Measurements from ENCODE around the gene B4GALNT4. TPM values are rescaled to one million over a fixed set of nuclear protein-coding genes. Genes with fewer than 3 reads are reported as not detected.

Gene B4GALNT4
- total RNA-seq, 1 donor from 2014 or later, result 31.6 TPM

DNA sequence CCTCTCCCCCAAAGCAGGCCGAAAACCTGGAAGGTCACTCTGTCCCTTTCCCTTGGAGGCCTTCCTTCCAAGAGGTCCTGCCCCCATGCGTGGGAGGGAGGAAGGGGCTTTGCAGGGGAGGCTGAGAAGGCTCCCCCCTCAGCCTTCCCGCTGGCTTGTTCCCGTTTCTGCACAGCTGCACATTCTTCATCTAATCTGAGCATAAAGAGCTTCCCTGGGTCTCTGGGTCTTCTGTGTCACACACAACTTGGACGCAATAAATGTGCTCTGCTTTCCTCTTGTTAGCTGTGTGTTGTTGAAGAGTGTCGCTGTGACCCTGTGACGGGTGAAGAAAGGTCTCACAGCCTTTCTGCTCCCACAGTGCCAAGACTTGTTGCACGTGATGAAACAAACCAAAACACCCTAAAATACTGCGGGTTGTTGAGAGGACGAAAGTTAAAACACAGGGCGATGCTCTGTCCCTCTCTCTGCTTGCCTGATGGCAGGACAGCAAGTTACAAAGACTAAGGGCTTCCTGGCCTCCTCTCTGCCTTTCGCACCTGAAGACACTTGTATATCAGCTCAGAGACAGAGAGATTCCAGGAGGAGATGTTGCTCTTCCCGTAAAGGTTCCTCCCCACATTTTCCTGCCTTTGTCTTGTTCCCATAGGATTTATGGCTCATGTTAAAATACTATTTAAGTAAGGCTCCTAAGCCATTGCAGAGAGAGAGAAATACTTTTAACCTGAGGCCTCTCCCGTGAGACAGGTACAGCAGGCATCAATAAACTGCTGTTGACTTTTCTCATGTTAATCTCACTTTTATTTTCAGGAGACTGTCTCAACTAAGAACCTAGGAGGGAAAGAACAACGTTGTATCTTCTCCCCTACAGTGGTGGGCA lies 33.3 kb upstream of the B4GALNT4 start:
- Histone ChIP-seq H3K36me3 (ENCODE audit: control insufficient read depth, insufficient read depth, low read length) (no peaks in the 10 kb centered on the region), H3K27me3 (ENCODE audit: control insufficient read depth, insufficient read depth, low read length) (no peaks in the 10 kb centered on the region), H3K4me3 (ENCODE audit: low read depth, low read length) (no peak overlapping the region)
- TF ChIP-seq, protein P1, sequence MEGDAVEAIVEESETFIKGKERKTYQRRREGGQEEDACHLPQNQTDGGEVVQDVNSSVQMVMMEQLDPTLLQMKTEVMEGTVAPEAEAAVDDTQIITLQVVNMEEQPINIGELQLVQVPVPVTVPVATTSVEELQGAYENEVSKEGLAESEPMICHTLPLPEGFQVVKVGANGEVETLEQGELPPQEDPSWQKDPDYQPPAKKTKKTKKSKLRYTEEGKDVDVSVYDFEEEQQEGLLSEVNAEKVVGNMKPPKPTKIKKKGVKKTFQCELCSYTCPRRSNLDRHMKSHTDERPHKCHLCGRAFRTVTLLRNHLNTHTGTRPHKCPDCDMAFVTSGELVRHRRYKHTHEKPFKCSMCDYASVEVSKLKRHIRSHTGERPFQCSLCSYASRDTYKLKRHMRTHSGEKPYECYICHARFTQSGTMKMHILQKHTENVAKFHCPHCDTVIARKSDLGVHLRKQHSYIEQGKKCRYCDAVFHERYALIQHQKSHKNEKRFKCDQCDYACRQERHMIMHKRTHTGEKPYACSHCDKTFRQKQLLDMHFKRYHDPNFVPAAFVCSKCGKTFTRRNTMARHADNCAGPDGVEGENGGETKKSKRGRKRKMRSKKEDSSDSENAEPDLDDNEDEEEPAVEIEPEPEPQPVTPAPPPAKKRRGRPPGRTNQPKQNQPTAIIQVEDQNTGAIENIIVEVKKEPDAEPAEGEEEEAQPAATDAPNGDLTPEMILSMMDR (IDR thresholded peaks at IDR 0.05; ENCODE audit: insufficient read depth, low read length, poor library complexity, severe bottlenecking), result no peak
- DNase-seq (ENCODE audit: low read depth), result no peak

GRCh38 chr11:336659-337198 lies 32.6 kb upstream of the B4GALNT4 start:
- TF ChIP-seq, protein P1 (IDR thresholded peaks at IDR 0.05; ENCODE audit: insufficient read depth, low read length, poor library complexity, severe bottlenecking), result no peak
- H3K4me3 ChIP-seq (ENCODE audit: low read depth, low read length), result no peak overlapping the region
- DNase-seq (ENCODE audit: low read depth), result no peak
- no peaks in the 10 kb centered on the region for H3K36me3 ChIP-seq (ENCODE audit: control insufficient read depth, insufficient read depth, low read length)
- H3K27me3 ChIP-seq (ENCODE audit: control insufficient read depth, insufficient read depth, low read length), result no peaks in the 10 kb centered on the region

- no peaks in the 10 kb centered on the region for H3K36me3 ChIP-seq (ENCODE audit: control insufficient read depth, insufficient read depth, low read length)
- H3K27me3 ChIP-seq (ENCODE audit: control insufficient read depth, insufficient read depth, low read length), result no peaks in the 10 kb centered on the region
- TF ChIP-seq, protein P1 (IDR thresholded peaks at IDR 0.05; ENCODE audit: insufficient read depth, low read length, poor library complexity, severe bottlenecking), result no peak
- no peak overlapping the region for H3K4me3 ChIP-seq (ENCODE audit: low read depth, low read length)
- DNase-seq (ENCODE audit: low read depth), result no peak
Observed at GRCh38 chr11:337711-338110, 31.6 kb upstream of the B4GALNT4 start.

GRCh38 chr11:339963-340362 lies 29.3 kb upstream of the B4GALNT4 start:
- TF ChIP-seq, protein P1 (IDR thresholded peaks at IDR 0.05; ENCODE audit: insufficient read depth, low read length, poor library complexity, severe bottlenecking), result no peak
- Histone ChIP-seq H3K27me3 (ENCODE audit: control insufficient read depth, insufficient read depth, low read length) (no peaks in the 10 kb centered on the region), H3K4me3 (ENCODE audit: low read depth, low read length) (no peak overlapping the region), H3K36me3 (ENCODE audit: control insufficient read depth, insufficient read depth, low read length) (no peaks in the 10 kb centered on the region)
- no peak for DNase-seq (ENCODE audit: low read depth)

DNA sequence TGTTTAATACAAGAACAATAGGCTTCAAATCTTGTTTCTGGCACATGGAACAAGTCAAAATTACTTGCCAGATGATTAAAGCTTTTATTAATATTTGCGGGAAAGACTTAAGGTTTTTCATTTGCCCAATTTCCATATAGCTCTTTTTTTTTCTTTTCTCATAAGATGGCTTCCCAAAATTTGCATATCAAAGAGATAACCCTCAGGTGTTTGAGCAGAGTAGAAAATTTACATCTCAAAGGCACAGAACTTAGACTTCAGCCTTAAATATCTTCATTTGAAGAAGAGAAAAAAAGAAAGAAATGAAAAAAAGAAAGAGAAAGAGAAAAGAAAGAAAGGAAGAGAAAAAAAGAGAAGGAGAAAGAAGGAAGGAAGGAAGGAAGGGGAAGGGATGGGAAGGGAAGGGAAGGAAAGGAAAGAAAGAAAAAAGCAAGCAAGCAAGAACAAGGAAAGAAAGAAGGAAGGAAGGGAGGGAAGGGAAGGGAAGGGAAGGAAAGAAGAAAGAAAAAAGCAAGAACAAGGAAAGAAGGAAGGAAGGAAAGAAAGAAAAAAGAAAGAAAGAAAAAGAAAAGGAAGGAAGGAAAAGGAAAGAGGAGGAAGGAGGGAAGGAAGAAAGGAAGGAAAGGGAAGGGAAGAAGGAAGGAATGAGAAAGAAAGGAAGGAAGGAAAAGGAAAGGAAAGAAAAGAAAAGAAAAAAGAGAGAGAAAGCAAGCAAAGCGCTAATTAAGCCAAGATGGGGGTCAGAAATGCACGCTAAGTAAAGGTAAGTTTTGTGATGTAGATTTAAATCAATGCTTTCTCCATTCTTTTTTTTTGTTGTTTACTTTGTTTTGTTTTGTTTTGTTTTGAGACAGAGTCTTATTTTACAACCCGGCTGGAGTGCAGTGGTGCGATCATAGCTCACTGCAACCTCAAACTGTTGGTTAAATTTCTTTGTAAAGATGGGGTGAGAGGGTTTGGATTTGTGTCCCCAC lies 28.5 kb upstream of the B4GALNT4 start:
- no peaks in the 10 kb centered on the region for H3K36me3 ChIP-seq (ENCODE audit: control insufficient read depth, insufficient read depth, low read length)
- no peak overlapping the region for H3K4me3 ChIP-seq (ENCODE audit: low read depth, low read length)
- no peak for DNase-seq (ENCODE audit: low read depth)
- no peaks in the 10 kb centered on the region for H3K27me3 ChIP-seq (ENCODE audit: control insufficient read depth, insufficient read depth, low read length)
- TF ChIP-seq, protein P1 (IDR thresholded peaks at IDR 0.05; ENCODE audit: insufficient read depth, low read length, poor library complexity, severe bottlenecking), result no peak
